Fibroblast of skin of right biceps (primary cell): ENCODE measurements around the gene SLC22A9.

Experiments
- DNase-seq: peaks from one replicate; pipeline ENCODE4 v3.0.0-alpha.2; 2013

SLC22A9 gene

GRCh38 chr11:63445118-63445517 is 75.5 kb downstream of the SLC22A9 start:
- DNase-seq, result no peak

- DNase-seq, result peak; percentile 45
Measured at GRCh38 chr11:63445720-63446119, 76.1 kb downstream of the SLC22A9 start.

GRCh38 chr11:63448646-63449045 is 79.1 kb downstream of the SLC22A9 start:
- no peak for DNase-seq

- DNase-seq, result no peak
Measured at GRCh38 chr11:63459586-63459985, 90.0 kb downstream of the SLC22A9 start.
